GM23248 (cell line): ENCODE data around the gene CD300A.

Experiments
- EZH2 ChIP-seq: fragments of 200-600 bp; sonication (generic); IDR thresholded peaks from 2 replicates; pipeline ENCODE4 v1.6.1; 2018; ENCODE audit warnings: antibody characterized with exemption, mild to moderate bottlenecking; ENCODE audit not compliant: insufficient read depth, poor library complexity, severe bottlenecking
- EZH2phosphoT487 ChIP-seq: fragments of 200-600 bp; sonication (generic); IDR thresholded peaks from 2 replicates; pipeline ENCODE4 v1.6.1; 2018; ENCODE audit warnings: antibody characterized with exemption, moderate library complexity, mild to moderate bottlenecking, low read depth; ENCODE audit not compliant: insufficient read depth

- TF ChIP-seq EZH2phosphoT487: no peak
- TF ChIP-seq EZH2: no peak
Observed at GRCh38 chr17:74491626-74492025, 25.2 kb downstream of the CD300A start.
